ENCODE measurements around the gene SLC19A1.

- no peak for TF ChIP-seq CTCF (IDR thresholded peaks at IDR 0.05; ENCODE audit: low read length)
- TF ChIP-seq EZH2 (optimal IDR thresholded peaks at IDR 0.05; ENCODE audit: low read depth, low read length) = no peak
- no peak for TF ChIP-seq EZH2phosphoT487 (IDR thresholded peaks at IDR 0.05; ENCODE audit: low read length)
These were observed 28.8 kb upstream of the SLC19A1 start for GRCh38 chr21:45570826-45571601.

Measured in MM.1S (cell line).